ENCODE measurements around the gene RPL10.
A peak's percentile ranks its signal among the peaks of the same experiment; 100 is the strongest.
"Not testable (repeated sequence)": the region's sequence is repeated elsewhere in the genome, so short reads cannot be mapped to it uniquely, and the experiment has no call there.

RPL10 gene

GRCh38 chrX:154388649-154389048 is 9.5 kb upstream of the RPL10 start:
- ATAC-seq (replicated peaks) = peak; percentile 19
- H3K9me3 Mint-ChIP-seq; DNase-seq; H3K4me3 Mint-ChIP-seq; H3K27me3 Mint-ChIP-seq; H3K4me1 Mint-ChIP-seq (ENCODE audit: low read depth in 2 of 2); H3K27ac Mint-ChIP-seq; H3K36me3 Mint-ChIP-seq (ENCODE audit: insufficient read depth): not testable (repeated sequence)

GRCh38 chrX:154389812-154390747 is 8.1 kb upstream of the RPL10 start:
- peak; percentile 59 for ATAC-seq (replicated peaks)
- not testable (repeated sequence) for H3K27me3 Mint-ChIP-seq; H3K27ac Mint-ChIP-seq; H3K9me3 Mint-ChIP-seq; H3K4me1 Mint-ChIP-seq (ENCODE audit: low read depth in 2 of 2); H3K4me3 Mint-ChIP-seq; H3K36me3 Mint-ChIP-seq (ENCODE audit: insufficient read depth); DNase-seq

GRCh38 chrX:154396363-154396762 is 1.8 kb upstream of the RPL10 start:
- ATAC-seq (replicated peaks); H3K27ac Mint-ChIP-seq; H3K9me3 Mint-ChIP-seq; H3K27me3 Mint-ChIP-seq; DNase-seq: not testable (repeated sequence)
- peak overlapping the region in 1 of 2 donors; percentile 99 for H3K4me3 Mint-ChIP-seq
- peaks cover 38% of the 10 kb centered on the region for H3K36me3 Mint-ChIP-seq (ENCODE audit: insufficient read depth)
- H3K4me1 Mint-ChIP-seq (ENCODE audit: low read depth in 2 of 2) = peaks cover 12 to 20% of the 10 kb centered on the region in 2 donors

GRCh38 chrX:154396973-154397887 is 947 bp upstream of the RPL10 start:
- Mint-ChIP-seq H3K27ac (peak overlapping the region; percentile 99), H3K9me3 (no peaks in the 10 kb centered on the region), H3K36me3 (ENCODE audit: insufficient read depth) (peaks cover 46% of the 10 kb centered on the region), H3K4me3 (peak overlapping the region; percentile 98 to 99), H3K4me1 (ENCODE audit: low read depth in 2 of 2) (peaks cover 12 to 20% of the 10 kb centered on the region in 2 donors), H3K27me3 (no peaks in the 10 kb centered on the region)
- ATAC-seq (replicated peaks) = peak; percentile 39
- peak in 2 of 3 experiments; percentile 37 to 39 for DNase-seq

GRCh38 chrX:154398668-154399526 is 720 bp downstream of the RPL10 start:
- Mint-ChIP-seq H3K4me1 (ENCODE audit: low read depth in 2 of 2) (peaks cover 12 to 20% of the 10 kb centered on the region in 2 donors), H3K27ac (peak overlapping the region; percentile 99), H3K4me3 (peak overlapping the region; percentile 98 to 99), H3K9me3 (no peaks in the 10 kb centered on the region), H3K27me3 (no peaks in the 10 kb centered on the region), H3K36me3 (ENCODE audit: insufficient read depth) (peaks cover 53% of the 10 kb centered on the region)
- ATAC-seq (replicated peaks) (peak; percentile 38), DNase-seq (peak; percentile 72 to 76 (median 74))

GRCh38 chrX:154399527-154400368 is 1.6 kb downstream of the RPL10 start:
- Mint-ChIP-seq H3K27ac (peak overlapping the region; percentile 99), H3K27me3 (no peaks in the 10 kb centered on the region)
- no peak for ATAC-seq (replicated peaks)

GRCh38 chrX:154400369-154400817 is 2.2 kb downstream of the RPL10 start:
- DNase-seq; H3K27me3 Mint-ChIP-seq; H3K9me3 Mint-ChIP-seq; ATAC-seq (replicated peaks): not testable (repeated sequence)
- Mint-ChIP-seq H3K4me3 (peak overlapping the region in 1 of 2 donors; percentile 99), H3K27ac (peak overlapping the region; percentile 99), H3K36me3 (ENCODE audit: insufficient read depth) (peaks cover 53% of the 10 kb centered on the region), H3K4me1 (ENCODE audit: low read depth in 2 of 2) (peaks cover 12 to 20% of the 10 kb centered on the region in 2 donors)

More at GRCh38 chrX:154399527-154400368, 1.6 kb downstream of the RPL10 start:
- peaks cover 53% of the 10 kb centered on the region for H3K36me3 Mint-ChIP-seq (ENCODE audit: insufficient read depth)
- H3K4me3 Mint-ChIP-seq = peak overlapping the region; percentile 98 to 99
- H3K9me3 Mint-ChIP-seq = no peaks in the 10 kb centered on the region
- peaks cover 12 to 20% of the 10 kb centered on the region in 2 donors for H3K4me1 Mint-ChIP-seq (ENCODE audit: low read depth in 2 of 2)
- DNase-seq = peak in 2 of 3 experiments; percentile 21 to 24

- ATAC-seq (replicated peaks) (no peak), DNase-seq (no peak)
- H3K36me3 Mint-ChIP-seq (ENCODE audit: insufficient read depth) = peaks cover 53% of the 10 kb centered on the region
- H3K4me3 Mint-ChIP-seq = peak overlapping the region in 1 of 2 donors; percentile 99
- H3K27ac Mint-ChIP-seq = peak overlapping the region in 1 of 2 donors; percentile 99
- H3K4me1 Mint-ChIP-seq (ENCODE audit: low read depth in 2 of 2) = peaks cover 12 to 20% of the 10 kb centered on the region in 2 donors
- no peaks in the 10 kb centered on the region for H3K9me3 Mint-ChIP-seq
- no peaks in the 10 kb centered on the region for H3K27me3 Mint-ChIP-seq
Observed at GRCh38 chrX:154401045-154401799, 3.0 kb downstream of the RPL10 start.

GRCh38 chrX:154401918-154402621 is 3.9 kb downstream of the RPL10 start:
- Mint-ChIP-seq H3K36me3 (ENCODE audit: insufficient read depth) (peaks cover 59% of the 10 kb centered on the region), H3K4me3 (peak overlapping the region in 1 of 2 donors; percentile 99), H3K27me3 (no peaks in the 10 kb centered on the region), H3K27ac (peak overlapping the region in 1 of 2 donors; percentile 99), H3K9me3 (no peaks in the 10 kb centered on the region), H3K4me1 (ENCODE audit: low read depth in 2 of 2) (peaks cover 12 to 20% of the 10 kb centered on the region in 2 donors)
- no peak for DNase-seq
- no peak for ATAC-seq (replicated peaks)

GRCh38 chrX:154402622-154403127 is 4.5 kb downstream of the RPL10 start:
- peaks cover 12 to 20% of the 10 kb centered on the region in 2 donors for H3K4me1 Mint-ChIP-seq (ENCODE audit: low read depth in 2 of 2)
- no peaks in the 10 kb centered on the region for H3K27me3 Mint-ChIP-seq
- ATAC-seq (replicated peaks) = no peak
- H3K27ac Mint-ChIP-seq = no peak overlapping the region
- H3K9me3 Mint-ChIP-seq = no peaks in the 10 kb centered on the region
- DNase-seq = no peak
- H3K36me3 Mint-ChIP-seq (ENCODE audit: insufficient read depth) = peaks cover 57% of the 10 kb centered on the region
- H3K4me3 Mint-ChIP-seq = no peak overlapping the region

DNA sequence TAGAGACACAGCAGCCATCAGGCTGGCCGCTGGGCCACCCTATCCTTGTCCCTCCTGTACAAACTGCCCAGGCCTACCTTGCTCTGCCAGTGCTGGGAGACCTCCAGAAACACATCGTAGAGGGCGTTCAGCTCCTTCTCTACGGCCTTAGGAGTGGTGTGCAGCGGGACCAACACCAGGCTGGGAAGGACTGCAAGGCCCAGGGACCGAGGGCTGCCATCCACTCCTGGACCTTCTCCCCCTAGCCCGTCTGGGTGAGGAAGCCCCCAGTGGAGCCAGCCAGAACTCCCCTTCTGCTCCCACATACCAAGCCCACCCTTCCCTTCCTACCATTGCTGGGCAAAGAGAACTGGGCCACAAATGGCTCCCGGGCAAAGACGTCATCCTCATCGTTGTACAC is 5.0 kb downstream of the RPL10 start:
- H3K27me3 Mint-ChIP-seq = no peaks in the 10 kb centered on the region
- H3K36me3 Mint-ChIP-seq (ENCODE audit: insufficient read depth) = peaks cover 52% of the 10 kb centered on the region
- no peak overlapping the region for H3K4me3 Mint-ChIP-seq
- no peak for DNase-seq
- peaks cover 12 to 17% of the 10 kb centered on the region in 2 donors for H3K4me1 Mint-ChIP-seq (ENCODE audit: low read depth in 2 of 2)
- H3K27ac Mint-ChIP-seq = no peak overlapping the region
- ATAC-seq (replicated peaks) = no peak
- H3K9me3 Mint-ChIP-seq = no peaks in the 10 kb centered on the region

All from effector memory CD8-positive, alpha-beta T cell (primary cell).